Sigmoid colon (tissue), 7 donors: ENCODE data around the gene TMEM174. TPM values are rescaled to one million over a fixed set of nuclear protein-coding genes. Genes with fewer than 3 reads are reported as not detected.
A peak's percentile ranks its signal among the peaks of the same experiment; 100 is the strongest.

Source experiments
- DNase-seq: peaks from one replicate; pipeline ENCODE4 v3.0.0-alpha.2; 2019
- H3K27ac ChIP-seq, 4 donors: fragments of 200-600 bp; sonication (generic); one replicate each; pipeline ENCODE4 v1.5.1; 2016 to 2019; ENCODE audit warnings: mild to moderate bottlenecking in 1 of 4
- H3K27me3 ChIP-seq, 3 donors: fragments of 200-600 bp; sonication (generic); one replicate each; pipeline ENCODE4 v1.5.1; 2019; ENCODE audit warnings: mild to moderate bottlenecking in 1 of 3
- H3K36me3 ChIP-seq, 4 donors: fragments of 200-600 bp; sonication (generic); one replicate each; pipeline ENCODE4 v1.5.1; 2016 to 2019
- H3K4me1 ChIP-seq, 4 donors: fragments of 200-600 bp; sonication (generic); one replicate each; pipeline ENCODE4 v1.5.1; 2017 to 2019
- H3K4me3 ChIP-seq, 4 donors: fragments of 200-600 bp; sonication (generic); one replicate each; pipeline ENCODE4 v1.5.1; 2017 to 2019; ENCODE audit warnings: mild to moderate bottlenecking in 2 of 4, moderate library complexity in 1 of 4
- H3K9me3 ChIP-seq, 4 donors: fragments of 200-600 bp in 3 of 4; sonication (generic) in 3 of 4; one replicate each; pipeline versions ENCODE4 v1.5.1 to v1.6.1; 2013 to 2019
- CTCF ChIP-seq, 4 experiments: fragments of 450-650 bp in 3 of 4; fragments of 200-600 bp in 1 of 4; IDR thresholded peaks; one replicate each; pipeline ENCODE4 v1.5.1; 2016 to 2019; ENCODE audit warnings: antibody characterized with exemption in 4 of 4, mild to moderate bottlenecking in 3 of 4, moderate library complexity in 2 of 4
- EP300 ChIP-seq, 4 donors: sonication (generic); formaldehyde crosslinking; IDR thresholded peaks; one replicate each; pipeline ENCODE4 v1.6.1; 2017; ENCODE audit warnings: antibody characterized with exemption in 4 of 4
- POLR2A ChIP-seq, 2 donors: fragments of 450-650 bp; IDR thresholded peaks; one replicate each; pipeline ENCODE4 v1.6.1; 2016; ENCODE audit warnings: antibody characterized with exemption in 2 of 2, mild to moderate bottlenecking in 2 of 2, moderate library complexity in 2 of 2
- POLR2AphosphoS5 ChIP-seq, 4 donors: sonication (generic); formaldehyde crosslinking; IDR thresholded peaks; one replicate each; pipeline ENCODE4 v1.6.1; 2017; ENCODE audit warnings: antibody characterized with exemption in 4 of 4
- WGBS, 2 donors: extraction: QIAGEN DNeasy Blood & Tissue Kit; methylation state at CpG; one replicate each; pipeline ENCODE4 v1.1.7; 2013; 5-methylcytosine and 5-hydroxymethylcytosine counted together
- intact Hi-C: fragments of 100-400 bp; cut with DNase I; formaldehyde crosslinking; loops from one replicate; pipeline ENCODE4 v1.15.1; 2023
- polyA plus RNA-seq, 3 donors: library from polyadenylated mRNA; stranded (reverse); fragments of 200-250 nt; gene quantifications; one replicate each; pipeline ENCODE4 v1.2.3, GENCODE V29; 2013
- total RNA-seq, 4 donors: library from RNA; depleted of rRNA; stranded (reverse); fragments of >200 nt; gene quantifications; one replicate each; pipeline ENCODE4 v1.1.0, GENCODE V29; 2016
- donor health status: healthy with polysubstance abuse.
- donor health status: Bipolar disorder and iron deficiency.
- donor health status: healthy.

TMEM174 gene
- total and polyA plus RNA-seq, 7 donors: not detected

DNA sequence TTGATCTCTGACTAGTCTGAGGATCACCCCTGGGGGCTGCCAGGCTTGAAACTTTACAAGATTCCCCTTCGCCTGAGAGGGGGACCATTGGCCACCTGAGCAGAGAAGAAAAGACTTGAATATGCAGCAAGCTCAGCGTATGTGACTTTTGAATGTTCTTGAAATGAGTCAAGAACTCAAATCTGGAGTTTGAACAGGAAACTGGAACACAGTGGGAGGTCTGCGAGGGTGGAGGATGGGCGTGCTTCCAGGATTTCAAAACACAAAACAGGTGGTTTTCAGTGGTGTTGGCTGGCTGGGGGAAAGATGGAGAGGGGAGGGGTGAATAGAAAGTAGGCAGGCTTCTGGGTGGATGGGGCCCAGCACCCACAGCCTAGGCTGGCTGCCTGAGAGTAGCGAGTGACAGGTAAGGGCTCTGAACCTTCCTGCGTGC, 40.6 kb downstream of the TMEM174 start:
- DNase-seq: no peak
- Histone ChIP-seq H3K27ac (no peak overlapping the region), H3K27me3 (peaks cover 0 to 69% (median 34%) of the 10 kb centered on the region in 3 donors), H3K4me3 (no peak overlapping the region), H3K36me3 (no peaks in the 10 kb centered on the region), H3K4me1 (peaks cover 0 to 13% (median 10%) of the 10 kb centered on the region in 4 donors), H3K9me3 (peaks cover 0 to 8% (median 4%) of the 10 kb centered on the region in 4 donors)
- TF ChIP-seq EP300 (IDR thresholded peaks at IDR 0.05): no peak
- no peak for TF ChIP-seq POLR2A (IDR thresholded peaks at IDR 0.05)
- no peak for TF ChIP-seq CTCF (IDR thresholded peaks at IDR 0.05)
- no peak for TF ChIP-seq POLR2AphosphoS5 (IDR thresholded peaks at IDR 0.05)
- intact Hi-C loops: no loop called here
- WGBS, 2 donors: 37 to 39% methylated on average over 6 of the region's 6 CpGs

DNA sequence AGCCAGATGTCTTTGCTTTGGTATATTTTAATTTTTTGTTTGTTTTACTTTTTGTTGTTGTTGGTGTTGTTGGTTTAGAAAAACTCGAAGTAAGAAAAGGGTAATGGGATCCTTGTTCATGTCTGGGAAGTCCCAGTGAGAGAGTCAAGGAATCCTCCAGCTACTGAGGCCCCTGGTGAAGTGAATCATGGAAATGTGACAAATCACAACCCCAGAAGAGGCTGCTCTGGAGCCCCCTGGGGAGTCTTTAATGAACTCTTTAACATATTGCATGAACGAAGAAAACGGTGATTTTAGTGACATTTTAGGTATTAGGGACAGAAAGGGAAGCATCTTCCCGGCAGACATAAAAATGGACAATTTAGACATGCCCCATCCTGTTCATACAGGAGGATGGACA, 41.3 kb downstream of the TMEM174 start:
- H3K4me1 ChIP-seq: peaks cover 0 to 13% (median 10%) of the 10 kb centered on the region in 4 donors
- TF ChIP-seq POLR2AphosphoS5 (IDR thresholded peaks at IDR 0.05) (no peak), CTCF (IDR thresholded peaks at IDR 0.05) (no peak), POLR2A (IDR thresholded peaks at IDR 0.05) (no peak), EP300 (IDR thresholded peaks at IDR 0.05) (no peak)
- intact Hi-C loops: no loop called here
- no peaks in the 10 kb centered on the region for H3K36me3 ChIP-seq
- DNase-seq: no peak
- peaks cover 0 to 76% (median 42%) of the 10 kb centered on the region in 3 donors for H3K27me3 ChIP-seq
- peaks cover 0 to 2% (median 0%) of the 10 kb centered on the region in 4 donors for H3K9me3 ChIP-seq
- H3K27ac ChIP-seq: no peak overlapping the region
- H3K4me3 ChIP-seq: no peak overlapping the region
- WGBS, 2 donors: 54 to 78% methylated on average over 4 of the region's 4 CpGs

GRCh38 chr5:73214996-73215395, 42.0 kb downstream of the TMEM174 start:
- H3K9me3 ChIP-seq: no peaks in the 10 kb centered on the region
- WGBS, 2 donors: 30 to 36% methylated on average over 6 of the region's 6 CpGs

GRCh38 chr5:73215531-73215890, 42.5 kb downstream of the TMEM174 start:
- Histone ChIP-seq H3K9me3 (no peaks in the 10 kb centered on the region), H3K27me3 (peaks cover 0 to 89% (median 44%) of the 10 kb centered on the region in 3 donors), H3K36me3 (no peaks in the 10 kb centered on the region), H3K27ac (no peak overlapping the region), H3K4me1 (peaks cover 0 to 13% (median 10%) of the 10 kb centered on the region in 4 donors), H3K4me3 (peak overlapping the region; percentile 18 to 46 (median 38))
- intact Hi-C loops: no loop called here
- no peak for TF ChIP-seq POLR2AphosphoS5 (IDR thresholded peaks at IDR 0.05)
- no peak for TF ChIP-seq POLR2A (IDR thresholded peaks at IDR 0.05)
- no peak for TF ChIP-seq EP300 (IDR thresholded peaks at IDR 0.05)
- no peak for TF ChIP-seq CTCF (IDR thresholded peaks at IDR 0.05)
- 11 to 13% methylated on average over 10 of the region's 10 CpGs for WGBS, 2 donors
- no peak for DNase-seq

More at GRCh38 chr5:73214996-73215395, 42.0 kb downstream of the TMEM174 start:
- intact Hi-C loops: no loop called here
- H3K27ac ChIP-seq: no peak overlapping the region
- TF ChIP-seq POLR2AphosphoS5 (IDR thresholded peaks at IDR 0.05) (no peak), POLR2A (IDR thresholded peaks at IDR 0.05) (no peak), CTCF (IDR thresholded peaks at IDR 0.05) (no peak), EP300 (IDR thresholded peaks at IDR 0.05) (no peak)
- H3K27me3 ChIP-seq: peaks cover 0 to 83% (median 44%) of the 10 kb centered on the region in 3 donors
- H3K4me1 ChIP-seq: peaks cover 0 to 13% (median 10%) of the 10 kb centered on the region in 4 donors
- no peak overlapping the region for H3K4me3 ChIP-seq
- H3K36me3 ChIP-seq: no peaks in the 10 kb centered on the region
- DNase-seq: no peak
